ENCODE results near the gene NODAL.

DNA sequence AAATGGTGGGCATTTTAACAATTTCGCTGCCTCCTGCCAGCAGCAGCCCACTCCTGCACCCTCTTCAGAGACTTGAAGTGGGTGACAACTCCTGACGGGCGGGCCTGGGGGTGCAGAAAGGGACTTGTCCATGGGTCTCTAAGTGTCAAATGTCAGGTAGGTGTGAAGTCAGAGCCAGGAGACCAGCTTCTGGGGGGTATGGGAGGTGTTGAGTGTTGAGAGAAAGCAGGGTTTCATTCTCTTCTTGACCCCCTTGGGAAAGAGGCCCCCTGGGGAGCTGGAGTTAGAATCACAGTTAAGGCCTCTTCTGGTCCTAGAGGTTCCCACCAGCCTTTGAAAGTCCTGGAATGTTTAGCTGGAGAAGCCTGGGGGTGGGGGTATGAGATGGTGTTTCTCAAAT is 25.5 kb upstream of the NODAL start:
- TF ChIP-seq CTCF (conservative IDR thresholded peaks at IDR 0.05; ENCODE audit: low read depth, low read length) (no peak), MXI1 (IDR thresholded peaks at IDR 0.05; ENCODE audit: borderline replicate concordance, low read depth, low read length) (no peak), POLR2A (IDR thresholded peaks at IDR 0.05; ENCODE audit: low read depth, low read length) (no peak), BHLHE40 (IDR thresholded peaks at IDR 0.05; ENCODE audit: low read depth, low read length) (no peak), MAFK (IDR thresholded peaks at IDR 0.05; ENCODE audit: low read depth, low read length) (no peak), RCOR1 (IDR thresholded peaks at IDR 0.05; ENCODE audit: insufficient replicate concordance, low read length) (no peak), RFX5 (IDR thresholded peaks at IDR 0.05; ENCODE audit: low read depth, low read length) (no peak), RAD21 (IDR thresholded peaks at IDR 0.05; ENCODE audit: low read length) (no peak)
- TF ChIP-seq, protein P1, sequence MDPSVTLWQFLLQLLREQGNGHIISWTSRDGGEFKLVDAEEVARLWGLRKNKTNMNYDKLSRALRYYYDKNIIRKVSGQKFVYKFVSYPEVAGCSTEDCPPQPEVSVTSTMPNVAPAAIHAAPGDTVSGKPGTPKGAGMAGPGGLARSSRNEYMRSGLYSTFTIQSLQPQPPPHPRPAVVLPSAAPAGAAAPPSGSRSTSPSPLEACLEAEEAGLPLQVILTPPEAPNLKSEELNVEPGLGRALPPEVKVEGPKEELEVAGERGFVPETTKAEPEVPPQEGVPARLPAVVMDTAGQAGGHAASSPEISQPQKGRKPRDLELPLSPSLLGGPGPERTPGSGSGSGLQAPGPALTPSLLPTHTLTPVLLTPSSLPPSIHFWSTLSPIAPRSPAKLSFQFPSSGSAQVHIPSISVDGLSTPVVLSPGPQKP (IDR thresholded peaks at IDR 0.05; ENCODE audit: borderline replicate concordance, low read depth, low read length): no peak
- TF ChIP-seq, protein P2, sequence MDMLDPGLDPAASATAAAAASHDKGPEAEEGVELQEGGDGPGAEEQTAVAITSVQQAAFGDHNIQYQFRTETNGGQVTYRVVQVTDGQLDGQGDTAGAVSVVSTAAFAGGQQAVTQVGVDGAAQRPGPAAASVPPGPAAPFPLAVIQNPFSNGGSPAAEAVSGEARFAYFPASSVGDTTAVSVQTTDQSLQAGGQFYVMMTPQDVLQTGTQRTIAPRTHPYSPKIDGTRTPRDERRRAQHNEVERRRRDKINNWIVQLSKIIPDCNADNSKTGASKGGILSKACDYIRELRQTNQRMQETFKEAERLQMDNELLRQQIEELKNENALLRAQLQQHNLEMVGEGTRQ (IDR thresholded peaks at IDR 0.05; ENCODE audit: low read depth, low read length): no peak

Data from IMR-90 (cell line).